H1 (cell line): ENCODE measurements around the gene DAB2IP. TPM values are rescaled to one million over a fixed set of nuclear protein-coding genes. Genes with fewer than 3 reads are reported as not detected.

Experiments
- CTCF ChIA-PET: fragments of 300-600 bp; sonication (Branson Sonifier 250); formaldehyde crosslinking; loops from one replicate; lab custom pipeline; 2021; ENCODE audit not compliant: partially characterized antibody; lab: Charles Lee
- POLR2A ChIA-PET: fragments of 300-600 bp; sonication (Branson Sonifier 250); formaldehyde crosslinking; loops from one replicate; lab custom pipeline; 2021; ENCODE audit warnings: inconsistent platforms; ENCODE audit not compliant: partially characterized antibody; lab: Charles Lee
- DNase-seq, 2 experiments: peaks; one replicate each; pipeline versions ENCODE4 v3.0.0 to v3.0.0-alpha.2; 2010 to 2022; ENCODE audit warnings: low spot score in 2 of 2, low read depth in 1 of 2, mixed read lengths in 1 of 2
- FAIRE-seq: peaks from 2 replicates; lab custom pipeline; 2011; peaks lifted over from hg19 to GRCh38; lab: Jason Lieb, UNC
- H2AFZ ChIP-seq: 2 replicates; pipeline ENCODE4 v1.8.1; 2012; ENCODE audit warnings: low read length, inconsistent platforms
- H2AK5ac ChIP-seq: 2 replicates; pipeline ENCODE4 v1.6.1; 2013; ENCODE audit warnings: low read depth, low read length
- H2BK120ac ChIP-seq: replicated peaks from 2 replicates; pipeline ENCODE3; 2013; ENCODE audit warnings: low read depth, low read length, inconsistent platforms
- H2BK12ac ChIP-seq: 2 replicates; pipeline ENCODE4 v1.6.1; 2013; ENCODE audit warnings: low read depth, low read length
- H2BK15ac ChIP-seq: 2 replicates; pipeline ENCODE4 v1.6.1; 2013; ENCODE audit warnings: low read length
- H2BK20ac ChIP-seq: 2 replicates; pipeline ENCODE4 v1.6.1; 2013; ENCODE audit warnings: low read length
- H2BK5ac ChIP-seq: 2 replicates; pipeline ENCODE4 v1.6.1; 2013; ENCODE audit warnings: low read depth, low read length
- H3K14ac ChIP-seq: 2 replicates; pipeline ENCODE4 v1.6.1; 2013; ENCODE audit warnings: inconsistent platforms; ENCODE audit not compliant: insufficient read length
- H3K18ac ChIP-seq: 2 replicates; pipeline ENCODE4 v1.6.1; 2013; ENCODE audit warnings: low read length; ENCODE audit errors: extremely low read depth
- H3K23ac ChIP-seq: 2 replicates; pipeline ENCODE4 v1.6.1; 2013; ENCODE audit warnings: inconsistent platforms; ENCODE audit not compliant: insufficient read length
- H3K23me2 ChIP-seq: 2 replicates; pipeline ENCODE4 v1.6.1; 2013; ENCODE audit warnings: low read depth, low read length
- H3K27ac ChIP-seq: 2 replicates; pipeline ENCODE4 v1.6.1; 2011; ENCODE audit warnings: low read depth, low read length, inconsistent platforms
- H3K27me3 ChIP-seq, 4 experiments: replicated peaks in 1 of 4; 1 replicate in 1 of 4; 2 replicates in 3 of 4; pipeline versions ENCODE4 v1.6.1 to v1.8.1; 2011 to 2013; ENCODE audit warnings: low read length in 3 of 4, mild to moderate bottlenecking in 3 of 4, inconsistent platforms in 2 of 4, mixed read lengths in 2 of 4, moderate library complexity in 1 of 4; ENCODE audit not compliant: control insufficient read depth in 3 of 4, insufficient read depth in 3 of 4; ENCODE audit errors: extremely low read depth in 1 of 4
- H3K36me3 ChIP-seq, 4 experiments: 2 replicates each; pipeline versions ENCODE4 v1.6.1 to v1.8.1; 2011 to 2013; ENCODE audit warnings: mild to moderate bottlenecking in 4 of 4, low read length in 3 of 4, moderate library complexity in 2 of 4, control low read depth in 1 of 4, inconsistent platforms in 1 of 4; ENCODE audit not compliant: insufficient read depth in 4 of 4, control insufficient read depth in 2 of 4
- H3K4ac ChIP-seq: replicated peaks from 2 replicates; pipeline ENCODE3; 2013; ENCODE audit warnings: low read length, low read depth, mixed read lengths, inconsistent platforms; ENCODE audit not compliant: insufficient read length
- H3K4me1 ChIP-seq, 4 experiments: replicated peaks in 1 of 4; 1 replicate in 1 of 4; 2 replicates in 3 of 4; pipeline versions ENCODE4 v1.6.1 to v1.8.1; 2011 to 2013; ENCODE audit warnings: low read length in 3 of 4, inconsistent platforms in 2 of 4, mixed read lengths in 1 of 4; ENCODE audit not compliant: insufficient read depth in 4 of 4, control insufficient read depth in 3 of 4
- H3K4me2 ChIP-seq, 2 experiments: 2 replicates each; pipeline versions ENCODE4 v1.6.1 to v1.8.1; 2011 to 2013; ENCODE audit warnings: low read depth in 2 of 2, low read length in 2 of 2, control low read depth in 1 of 2, inconsistent platforms in 1 of 2, mild to moderate bottlenecking in 1 of 2; ENCODE audit not compliant: insufficient read depth in 1 of 2
- H3K4me3 ChIP-seq, 4 experiments: fragments of 200-600, 300-600 bp in 1 of 4; sonication (generic), shearing (Covaris generic), sonication (Bioruptor Twin) in 1 of 4; 2 replicates each; pipeline versions ENCODE4 v1.5.1 to v1.8.1; 2011 to 2016; ENCODE audit warnings: low read length in 4 of 4, low read depth in 3 of 4, control low read depth in 2 of 4, inconsistent platforms in 2 of 4, mild to moderate bottlenecking in 2 of 4, mixed read lengths in 1 of 4, moderate library complexity in 1 of 4; ENCODE audit not compliant: insufficient read depth in 2 of 4; ENCODE audit errors: extremely low read depth in 1 of 4
- H3K56ac ChIP-seq: replicated peaks from 2 replicates; pipeline ENCODE3; 2013; ENCODE audit warnings: low read depth, mild to moderate bottlenecking, mixed read lengths, low read length, inconsistent platforms; ENCODE audit not compliant: insufficient read length
- H3K79me1 ChIP-seq: 2 replicates; pipeline ENCODE4 v1.6.1; 2013; ENCODE audit warnings: low read depth, low read length, control low read depth
- H3K79me2 ChIP-seq, 2 experiments: 2 replicates each; pipeline versions ENCODE4 v1.6.1 to v1.8.1; 2012 to 2013; ENCODE audit warnings: low read length in 2 of 2, mild to moderate bottlenecking in 2 of 2, inconsistent platforms in 1 of 2; ENCODE audit not compliant: insufficient read depth in 2 of 2, control insufficient read depth in 1 of 2
- H3K9ac ChIP-seq, 4 experiments: replicated peaks in 1 of 4; 1 replicate in 1 of 4; 2 replicates in 3 of 4; pipeline versions ENCODE4 v1.6.1 to v1.8.1; 2011 to 2013; ENCODE audit warnings: low read depth in 3 of 4, low read length in 3 of 4, control low read depth in 2 of 4, mild to moderate bottlenecking in 2 of 4, moderate library complexity in 2 of 4, inconsistent platforms in 1 of 4; ENCODE audit errors: extremely low read depth in 1 of 4
- H3K9me3 ChIP-seq, 2 experiments: 2 replicates each; pipeline versions ENCODE4 v1.6.1 to v1.8.1; 2012 to 2013; ENCODE audit warnings: mild to moderate bottlenecking in 2 of 2, moderate library complexity in 2 of 2, control low read depth in 1 of 2, inconsistent platforms in 1 of 2, low read depth in 1 of 2, low read length in 1 of 2, mixed read lengths in 1 of 2; ENCODE audit not compliant: insufficient read depth in 2 of 2
- H4K20me1 ChIP-seq, 2 experiments: replicated peaks in 1 of 2; 2 replicates each; pipeline versions ENCODE3 to v1.8.1; 2011 to 2013; ENCODE audit warnings: inconsistent platforms in 2 of 2, low read length in 2 of 2, mild to moderate bottlenecking in 1 of 2; ENCODE audit not compliant: insufficient read depth in 2 of 2, control insufficient read depth in 1 of 2
- H4K5ac ChIP-seq: 2 replicates; pipeline ENCODE4 v1.6.1; 2013; ENCODE audit warnings: low read length, low read depth, mixed read lengths, inconsistent platforms; ENCODE audit not compliant: insufficient read length
- H4K8ac ChIP-seq: 2 replicates; pipeline ENCODE4 v1.8.0; 2013; ENCODE audit warnings: mild to moderate bottlenecking, moderate library complexity, low read length, inconsistent platforms; ENCODE audit not compliant: insufficient read depth; ENCODE audit errors: extremely low read depth
- H4K91ac ChIP-seq: replicated peaks from 2 replicates; pipeline ENCODE3; 2013; ENCODE audit warnings: low read length, mixed read lengths, inconsistent platforms; ENCODE audit not compliant: insufficient read length
- ASH2L ChIP-seq: fragments of 200-600, 300-600 bp; sonication (generic); IDR thresholded peaks from one replicate; pipeline ENCODE4 v1.7.1; 2017; ENCODE audit warnings: low read length
- EP300 ChIP-seq, 2 experiments: IDR thresholded peaks; 1 replicate in 1 of 2; 2 replicates in 1 of 2; pipeline ENCODE4 v1.6.1; 2011 to 2012; ENCODE audit warnings: low read depth in 2 of 2, low read length in 2 of 2, mild to moderate bottlenecking in 2 of 2, borderline replicate concordance in 1 of 2, inconsistent platforms in 1 of 2, moderate library complexity in 1 of 2
- HDAC2 ChIP-seq, 2 experiments: fragments of 300-600 bp in 1 of 2; sonication (generic) in 1 of 2; IDR thresholded peaks; 2 replicates each; pipeline ENCODE4 v1.6.1; 2011 to 2012; ENCODE audit warnings: low read depth in 2 of 2, low read length in 2 of 2, mild to moderate bottlenecking in 2 of 2, moderate library complexity in 2 of 2, borderline replicate concordance in 1 of 2, inconsistent platforms in 1 of 2
- MAFK ChIP-seq: IDR thresholded peaks from 2 replicates; pipeline ENCODE4 v1.6.1; 2012; ENCODE audit warnings: low read depth, mild to moderate bottlenecking, improper control_type of control experiment, low read length
- POLR2AphosphoS5 ChIP-seq: IDR thresholded peaks from 2 replicates; pipeline ENCODE4 v1.6.1; 2011; ENCODE audit warnings: low read depth, low read length
- RAD21 ChIP-seq, 2 experiments: IDR thresholded peaks in 1 of 2; conservative IDR thresholded peaks in 1 of 2; 2 replicates each; pipeline ENCODE4 v1.6.1; 2011; ENCODE audit warnings: low read depth in 2 of 2, low read length in 2 of 2, improper control_type of control experiment in 1 of 2, inconsistent platforms in 1 of 2, mild to moderate bottlenecking in 1 of 2, moderate library complexity in 1 of 2
- RBBP5 ChIP-seq: IDR thresholded peaks from 2 replicates; pipeline ENCODE4 v1.7.1; 2012; ENCODE audit warnings: low read depth, mild to moderate bottlenecking, inconsistent platforms, low read length, moderate library complexity, borderline replicate concordance
- RFX5 ChIP-seq: IDR thresholded peaks from 2 replicates; pipeline ENCODE4 v1.6.1; 2011; ENCODE audit warnings: low read depth, low read length, improper control_type of control experiment, borderline replicate concordance
- RXRA ChIP-seq: IDR thresholded peaks from 2 replicates; pipeline ENCODE4 v1.6.1; 2011; ENCODE audit warnings: low read depth, mild to moderate bottlenecking, low read length, moderate library complexity; ENCODE audit not compliant: insufficient read depth
- SIN3A ChIP-seq, 2 experiments: IDR thresholded peaks in 1 of 2; conservative IDR thresholded peaks in 1 of 2; 2 replicates each; pipeline ENCODE4 v1.6.1; 2011 to 2012; ENCODE audit warnings: low read length in 2 of 2, improper control_type of control experiment in 1 of 2, low read depth in 1 of 2, mild to moderate bottlenecking in 1 of 2
- TEAD4 ChIP-seq: IDR thresholded peaks from 2 replicates; pipeline ENCODE4 v1.6.1; 2012; ENCODE audit warnings: low read depth, low read length, inconsistent platforms, mixed read lengths
- YY1 ChIP-seq: IDR thresholded peaks from 2 replicates; pipeline ENCODE4 v1.6.1; 2011; ENCODE audit warnings: low read depth, mild to moderate bottlenecking, low read length
- WGBS, 2 experiments: shearing (Covaris generic) in 1 of 2; methylation state at CpG; one replicate each; pipeline versions ENCODE4 v1.1.6 to v1.1.7; 2013 to 2015; ENCODE audit warnings: low lambda C conversion rate in 2 of 2, mixed read lengths in 2 of 2, inconsistent platforms in 1 of 2, low coverage in 1 of 2, missing lambda C conversion rate in 1 of 2; ENCODE audit not compliant: insufficient replicate concordance in 2 of 2, insufficient coverage in 1 of 2, insufficient read length in 1 of 2; ENCODE audit errors: extremely low coverage in 1 of 2, missing lambda C conversion rate in 1 of 2; 5-methylcytosine and 5-hydroxymethylcytosine counted together
- polyA plus RNA-seq, 7 experiments: library from polyadenylated mRNA; depleted of rRNA in 3 of 7; stranded (reverse) in 5 of 7; unstranded in 2 of 7; fragments of >200 nt in 5 of 7; fragments of 200-250 nt in 2 of 7; gene quantifications; 1 replicate in 5 of 7; 2 replicates in 1 of 7; 4 replicates in 1 of 7; pipeline versions ENCODE4 v1.2.1 to v1.2.3, GENCODE V29; 2011 to 2013; ENCODE audit warnings: missing spikeins in 2 of 7, mixed read lengths in 2 of 7
- total RNA-seq: library from RNA; stranded (reverse); fragmentation: NEBNext Ultra II Directional; extraction: Animal tissue kit (Norgen Biotek cat#: 25700); gene quantifications from 2 replicates; pipeline ENCODE4 v1.2.1, GENCODE V29; 2021

Gene DAB2IP
- total and polyA plus RNA-seq, 2 of the 8 experiments (the other 6 are each of a cell fraction or from before 2014, with no cell fraction given), result 19.7 to 39.5 TPM

- H2BK20ac ChIP-seq, result no peak overlapping the region
- TF ChIP-seq RAD21 (IDR thresholded peaks at IDR 0.05 in 1 of 2, conservative IDR thresholded peaks at IDR 0.05 in 1 of 2; ENCODE audit: low read depth in 2 of 2, low read length in 2 of 2), result no peak
- TF ChIP-seq SIN3A (conservative IDR thresholded peaks at IDR 0.05 in 1 of 2, IDR thresholded peaks at IDR 0.05 in 1 of 2; ENCODE audit: low read depth in 1 of 2, low read length in 2 of 2), result no peak
- TF ChIP-seq YY1, result no peak
- TF ChIP-seq MAFK, result no peak
- no peak for TF ChIP-seq RBBP5
- no peak for TF ChIP-seq EP300 (IDR thresholded peaks at IDR 0.05; ENCODE audit: borderline replicate concordance in 1 of 2, low read depth in 2 of 2, low read length in 2 of 2)
- TF ChIP-seq HDAC2 (IDR thresholded peaks at IDR 0.05; ENCODE audit: borderline replicate concordance in 1 of 2, low read depth in 2 of 2, low read length in 2 of 2), result no peak
- TF ChIP-seq RXRA, result no peak
- no peak for TF ChIP-seq ASH2L
- TF ChIP-seq POLR2AphosphoS5, result no peak
- TF ChIP-seq RFX5, result no peak
- no peak for TF ChIP-seq TEAD4
- no peak overlapping the region for H4K5ac ChIP-seq
- H3K4me2 ChIP-seq, result no peak overlapping the region
- WGBS, 2 experiments, result 96% methylated on average over 10 of the region's 10 CpGs; no CpG with 5 or more reads in 1 of the 2 experiments
- ChIA-PET CTCF (interaction anchor here (0.9 to 20.3 kb wide), 4 partner anchors 10 to 105 kb away, joined by 3 to 305 read pairs (median 7); no protein-coding TSS in a partner anchor), POLR2A (no interaction called here)
- H4K8ac ChIP-seq, result no peak overlapping the region
- no peak overlapping the region for H3K4me3 ChIP-seq
- H3K9me3 ChIP-seq, result no peaks in the 10 kb centered on the region
- no peak overlapping the region for H2BK5ac ChIP-seq
- H3K56ac ChIP-seq, result no peak overlapping the region
- DNase-seq, result no peak
- H3K23ac ChIP-seq, result no peak overlapping the region
- no peak overlapping the region for H3K9ac ChIP-seq
- no peak overlapping the region for H2BK12ac ChIP-seq
- H3K27me3 ChIP-seq, result no peaks in the 10 kb centered on the region; a peak in 1 of 7 replicates
- FAIRE-seq, result no peak
- no peak overlapping the region for H2BK120ac ChIP-seq
- no peak overlapping the region for H3K27ac ChIP-seq
- no peak overlapping the region for H2BK15ac ChIP-seq
- no peak overlapping the region for H2AK5ac ChIP-seq
- H3K14ac ChIP-seq, result no peak overlapping the region
- peaks cover 36% of the 10 kb centered on the region for H3K79me1 ChIP-seq
- peaks cover 22% of the 10 kb centered on the region in 2 experiments for H4K20me1 ChIP-seq
- H3K18ac ChIP-seq, result no peak overlapping the region
- H3K23me2 ChIP-seq, result no peaks in the 10 kb centered on the region
- no peak overlapping the region for H4K91ac ChIP-seq
- peaks cover 0 to 65% of the 10 kb centered on the region in 2 experiments; a peak in 2 of 4 replicates for H3K79me2 ChIP-seq
- no peak overlapping the region for H3K4ac ChIP-seq
- no peak overlapping the region for H2AFZ ChIP-seq
- H3K4me1 ChIP-seq, result peaks cover 2 to 7% (median 3%) of the 10 kb centered on the region in 4 experiments
- no peaks in the 10 kb centered on the region for H3K36me3 ChIP-seq
These were observed 98.2 kb downstream of the DAB2IP start for GRCh38 chr9:121749614-121750013.
